B cell (primary cell): Measurements from ENCODE around the gene COQ9. TPM values are rescaled to one million over a fixed set of nuclear protein-coding genes. Genes with fewer than 3 reads are reported as not detected.

Source experiments
- ATAC-seq: fragments of 200-7000 bp; cut with Tn5 transposase; one replicate; pipeline ENCODE4 v1.10.0; 2021; ENCODE audit warnings: low read depth, mild to moderate bottlenecking, moderate number of reproducible peaks, moderate library complexity
- CTCF ChIA-PET: fragments of 350-600 bp; sonication (Branson Sonifier 250); formaldehyde crosslinking; loops from one replicate; lab custom pipeline; 2021; ENCODE audit warnings: antibody characterized with exemption, inconsistent platforms; lab: Charles Lee
- POLR2A ChIA-PET: fragments of 350-600 bp; sonication (Branson Sonifier 250); formaldehyde crosslinking; loops from one replicate; lab custom pipeline; 2021; ENCODE audit warnings: antibody characterized with exemption; lab: Charles Lee
- DNase-seq: peaks from one replicate; pipeline ENCODE4 v3.0.0; 2013
- H2AFZ ChIP-seq: 2 replicates; pipeline ENCODE4 v1.6.1; 2012; ENCODE audit warnings: mild to moderate bottlenecking, low read depth, low read length; ENCODE audit not compliant: insufficient read depth, poor library complexity, severe bottlenecking
- H3K27ac ChIP-seq, 2 donors: 1 replicate in 1 of 2; 2 replicates in 1 of 2; pipeline ENCODE4 v1.5.1; 2012 to 2013; ENCODE audit warnings: low read length in 2 of 2, mild to moderate bottlenecking in 2 of 2, moderate library complexity in 1 of 2
- H3K27me3 ChIP-seq, 4 experiments: fragments of 200-600 bp in 1 of 4; sonication (generic) in 1 of 4; replicated peaks in 1 of 4; 1 replicate in 2 of 4; 2 replicates in 2 of 4; pipeline versions ENCODE4 v1.6.1 to v1.7.0; 2013 to 2016; ENCODE audit warnings: low read length in 3 of 4, mild to moderate bottlenecking in 2 of 4, mixed read lengths in 1 of 4, moderate library complexity in 1 of 4; ENCODE audit not compliant: insufficient read depth in 4 of 4, control insufficient read depth in 3 of 4; ENCODE audit errors: control extremely low read depth in 1 of 4
- H3K36me3 ChIP-seq, 2 experiments: replicated peaks in 1 of 2; 1 replicate in 1 of 2; 2 replicates in 1 of 2; pipeline versions ENCODE4 v1.6.1 to v1.7.1; 2013; ENCODE audit warnings: low read length in 1 of 2; ENCODE audit not compliant: insufficient read depth in 2 of 2, control insufficient read depth in 1 of 2; ENCODE audit errors: control extremely low read depth in 1 of 2, extremely low read depth in 1 of 2
- H3K4me1 ChIP-seq, 2 donors: fragments of 200-600 bp in 1 of 2; sonication (generic) in 1 of 2; 1 replicate in 1 of 2; 2 replicates in 1 of 2; pipeline versions ENCODE4 v1.5.1 to v1.6.1; 2013 to 2017; ENCODE audit warnings: low read length in 2 of 2; ENCODE audit not compliant: control insufficient read depth in 2 of 2, insufficient read depth in 2 of 2
- H3K4me2 ChIP-seq: replicated peaks from 2 replicates; pipeline ENCODE3; 2012; ENCODE audit warnings: mild to moderate bottlenecking, low read depth, low read length; ENCODE audit not compliant: poor library complexity, severe bottlenecking
- H3K4me3 ChIP-seq, 5 experiments: fragments of 200-600 bp in 1 of 5; sonication (generic) in 1 of 5; 1 replicate in 3 of 5; 2 replicates in 2 of 5; pipeline versions ENCODE4 v1.5.1 to v1.7.0; 2011 to 2016; ENCODE audit warnings: low read length in 4 of 5, mild to moderate bottlenecking in 4 of 5, low read depth in 2 of 5, control low read depth in 1 of 5, moderate library complexity in 1 of 5; ENCODE audit not compliant: insufficient read depth in 1 of 5; ENCODE audit errors: control extremely low read depth in 1 of 5, extremely low read depth in 1 of 5
- H3K79me2 ChIP-seq: fragments of 200-600 bp; sonication (generic); one replicate; pipeline ENCODE4 v1.6.0; 2016; ENCODE audit warnings: low read length; ENCODE audit not compliant: control insufficient read depth, insufficient read depth
- H3K9ac ChIP-seq: fragments of 200-600 bp; sonication (generic); 2 replicates; pipeline ENCODE4 v1.6.1; 2017; ENCODE audit warnings: mild to moderate bottlenecking, low read length, moderate library complexity
- H3K9me3 ChIP-seq, 3 donors: one replicate each; pipeline versions ENCODE4 v1.6.1 to v1.7.1; 2013; ENCODE audit warnings: low read length in 2 of 3; ENCODE audit not compliant: control insufficient read depth in 2 of 3, insufficient read depth in 1 of 3; ENCODE audit errors: control extremely low read depth in 1 of 3
- H4K20me1 ChIP-seq: 2 replicates; pipeline ENCODE4 v1.6.0; 2012; ENCODE audit warnings: mild to moderate bottlenecking, low read length; ENCODE audit not compliant: insufficient read depth, control insufficient read depth, poor library complexity, severe bottlenecking
- H3K27ac Mint-ChIP-seq: one replicate; pipeline ENCODE4 v1.8.0; 2021; ENCODE audit warnings: mixed read lengths
- H3K27me3 Mint-ChIP-seq: one replicate; pipeline ENCODE4 v1.8.0; 2021; ENCODE audit warnings: mixed read lengths
- H3K4me1 Mint-ChIP-seq: one replicate; pipeline ENCODE4 v1.8.0; 2021; ENCODE audit warnings: mixed read lengths
- H3K4me3 Mint-ChIP-seq: one replicate; pipeline ENCODE4 v1.8.0; 2021; ENCODE audit warnings: mixed read lengths
- H3K9me3 Mint-ChIP-seq: one replicate; pipeline ENCODE4 v1.8.0; 2022; ENCODE audit warnings: mixed read lengths; ENCODE audit not compliant: insufficient read depth
- EZH2 ChIP-seq: IDR thresholded peaks from 2 replicates; pipeline ENCODE4 v1.6.1; 2012; ENCODE audit warnings: borderline replicate concordance, low read depth, mild to moderate bottlenecking, moderate library complexity, low read length; ENCODE audit not compliant: insufficient read depth, poor library complexity, severe bottlenecking
- WGBS: methylation state at CpG from one replicate; pipeline ENCODE4 v1.1.5; 2013; ENCODE audit warnings: missing lambda C conversion rate; ENCODE audit not compliant: insufficient coverage; 5-methylcytosine and 5-hydroxymethylcytosine counted together
- intact Hi-C: fragments of 100-400 bp; cut with micrococcal nuclease; formaldehyde crosslinking; loops from one replicate; pipeline ENCODE4 v1.10.0; 2022
- polyA plus RNA-seq: library from polyadenylated mRNA; depleted of rRNA; stranded (reverse); fragments of >200 nt; gene quantifications from 2 replicates; pipeline ENCODE4 v1.2.3, GENCODE V29; 2012
- total RNA-seq, 2 donors: library from RNA; stranded (reverse); fragments of 120-200 nt in 1 of 2; gene quantifications; 1 replicate in 1 of 2; 2 replicates in 1 of 2; pipeline versions ENCODE4 v1.2.3 to v1.2.4, GENCODE V29; 2013 to 2022
- TF ChIP-seq, protein P1 (sequence below): fragments of 200-600 bp; IDR thresholded peaks from one replicate; pipeline ENCODE4 v1.8.0; 2022; ENCODE audit warnings: antibody characterized with exemption, mild to moderate bottlenecking

The COQ9 gene
- total and polyA plus RNA-seq, 2 donors (not counting 1 experiment from before 2014, with no cell fraction given), result 41.5 to 53.0 TPM

DNA sequence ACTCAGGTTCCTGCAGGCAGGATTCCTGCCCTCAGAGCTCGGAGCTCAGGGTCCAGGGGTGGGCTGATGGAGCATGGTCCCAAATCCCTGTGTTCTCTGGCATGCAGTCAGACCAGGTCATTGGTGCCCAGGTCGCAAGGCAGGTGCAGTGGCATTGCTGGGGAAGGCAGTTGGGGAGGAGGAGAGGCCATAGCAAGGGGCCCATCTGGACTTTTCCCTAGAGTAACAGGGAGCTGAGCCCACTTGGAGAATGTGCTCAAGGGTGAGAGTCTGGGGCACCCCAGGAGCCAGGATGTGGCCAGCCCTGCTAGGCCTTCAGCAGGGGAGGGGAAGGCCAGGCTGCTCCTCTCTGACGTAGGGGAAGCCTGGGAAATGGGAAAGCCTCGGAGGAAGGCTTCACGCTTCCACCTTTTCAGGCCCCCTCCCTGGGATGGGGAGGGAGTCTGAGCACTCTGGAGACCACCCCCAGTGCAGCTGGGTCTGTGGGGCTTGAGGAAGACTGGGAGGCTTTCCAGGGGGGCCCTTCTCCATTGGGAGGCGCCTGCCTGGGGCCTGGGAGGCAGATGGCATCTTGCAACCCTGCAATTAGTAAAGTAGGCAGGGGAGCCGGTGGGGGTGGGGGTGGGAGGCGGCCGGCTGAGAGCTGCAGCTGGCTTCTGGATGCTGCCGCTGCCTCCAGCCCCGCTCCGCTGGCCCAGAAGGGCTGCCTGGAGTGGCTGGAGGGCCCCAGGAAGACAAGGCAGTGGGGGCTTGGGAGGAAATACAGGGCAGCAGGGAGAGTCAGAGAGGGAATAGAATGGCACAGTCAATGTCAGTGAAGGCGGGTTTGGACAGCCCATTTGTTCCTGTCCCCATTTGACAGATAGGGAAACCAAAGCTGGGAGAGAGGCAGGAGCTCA, 60.1 kb downstream of the COQ9 start:
- Histone ChIP-seq H3K27me3 (no peaks in the 10 kb centered on the region), H3K4me2 (no peak overlapping the region), H4K20me1 (no peaks in the 10 kb centered on the region), H3K36me3 (no peaks in the 10 kb centered on the region), H3K4me1 (no peaks in the 10 kb centered on the region), H3K9me3 (no peaks in the 10 kb centered on the region), H3K27ac (no peak overlapping the region), H3K4me3 (no peak overlapping the region), H3K9ac (no peak overlapping the region), H2AFZ (no peak overlapping the region), H3K79me2 (no peaks in the 10 kb centered on the region)
- Mint-ChIP-seq H3K27ac (no peak overlapping the region), H3K4me1 (no peaks in the 10 kb centered on the region), H3K27me3 (peaks cover 15% of the 10 kb centered on the region), H3K4me3 (no peak overlapping the region), H3K9me3 (no peaks in the 10 kb centered on the region)
- DNase-seq, result no peak
- no peak for ATAC-seq
- intact Hi-C loops, result no loop called here
- WGBS, result 82% methylated on average over 12 of the region's 13 CpGs
- ChIA-PET POLR2A (no interaction called here), CTCF (interaction anchor here (2.5 kb wide), 1 partner anchor 13 kb away, joined by 5 read pairs; no protein-coding TSS in a partner anchor)
- TF ChIP-seq, protein P1, sequence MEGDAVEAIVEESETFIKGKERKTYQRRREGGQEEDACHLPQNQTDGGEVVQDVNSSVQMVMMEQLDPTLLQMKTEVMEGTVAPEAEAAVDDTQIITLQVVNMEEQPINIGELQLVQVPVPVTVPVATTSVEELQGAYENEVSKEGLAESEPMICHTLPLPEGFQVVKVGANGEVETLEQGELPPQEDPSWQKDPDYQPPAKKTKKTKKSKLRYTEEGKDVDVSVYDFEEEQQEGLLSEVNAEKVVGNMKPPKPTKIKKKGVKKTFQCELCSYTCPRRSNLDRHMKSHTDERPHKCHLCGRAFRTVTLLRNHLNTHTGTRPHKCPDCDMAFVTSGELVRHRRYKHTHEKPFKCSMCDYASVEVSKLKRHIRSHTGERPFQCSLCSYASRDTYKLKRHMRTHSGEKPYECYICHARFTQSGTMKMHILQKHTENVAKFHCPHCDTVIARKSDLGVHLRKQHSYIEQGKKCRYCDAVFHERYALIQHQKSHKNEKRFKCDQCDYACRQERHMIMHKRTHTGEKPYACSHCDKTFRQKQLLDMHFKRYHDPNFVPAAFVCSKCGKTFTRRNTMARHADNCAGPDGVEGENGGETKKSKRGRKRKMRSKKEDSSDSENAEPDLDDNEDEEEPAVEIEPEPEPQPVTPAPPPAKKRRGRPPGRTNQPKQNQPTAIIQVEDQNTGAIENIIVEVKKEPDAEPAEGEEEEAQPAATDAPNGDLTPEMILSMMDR, result no peak
- TF ChIP-seq EZH2, result no peak

DNA sequence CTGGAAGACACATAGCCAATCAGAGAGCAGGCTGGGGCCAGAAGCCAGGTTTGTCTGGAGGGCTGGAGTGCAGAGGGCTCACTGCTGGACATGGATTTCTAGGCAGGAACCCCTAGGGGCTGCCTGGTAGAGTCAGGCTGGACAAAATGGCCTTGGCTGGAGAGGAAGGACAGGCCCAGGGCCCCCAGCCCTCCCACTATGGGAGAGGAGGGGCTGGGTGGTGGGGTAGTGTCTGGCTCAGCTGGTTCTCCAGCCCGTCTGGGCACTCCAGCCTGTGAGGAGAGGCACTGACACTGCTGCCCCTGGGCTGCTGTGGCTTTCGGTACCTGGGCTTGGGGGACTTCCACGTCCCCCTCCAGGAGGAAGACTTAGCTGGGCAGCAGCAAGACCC, 60.8 kb downstream of the COQ9 start:
- H3K27ac ChIP-seq, result no peak overlapping the region
- H3K79me2 ChIP-seq, result no peaks in the 10 kb centered on the region
- H3K36me3 ChIP-seq, result no peaks in the 10 kb centered on the region
- no peaks in the 10 kb centered on the region for H3K4me1 ChIP-seq
- ChIA-PET POLR2A (no interaction called here), CTCF (interaction anchor here (2.5 kb wide), 1 partner anchor 12 kb away, joined by 5 read pairs; no protein-coding TSS in a partner anchor)
- intact Hi-C loops, result no loop called here
- H3K27me3 Mint-ChIP-seq, result peaks cover 13% of the 10 kb centered on the region
- H3K9me3 ChIP-seq, result no peaks in the 10 kb centered on the region
- H3K9me3 Mint-ChIP-seq, result no peaks in the 10 kb centered on the region
- H3K4me1 Mint-ChIP-seq, result no peaks in the 10 kb centered on the region
- no peak overlapping the region for H3K27ac Mint-ChIP-seq
- ATAC-seq (no peak), DNase-seq (no peak)
- no peak overlapping the region for H3K9ac ChIP-seq
- no peak overlapping the region for H3K4me3 Mint-ChIP-seq
- 90% methylated on average over 2 of the region's 3 CpGs for WGBS
- H3K4me2 ChIP-seq, result no peak overlapping the region
- TF ChIP-seq EZH2, result no peak
- TF ChIP-seq, protein P1, result no peak
- no peak overlapping the region for H3K4me3 ChIP-seq
- H3K27me3 ChIP-seq, result no peaks in the 10 kb centered on the region
- no peak overlapping the region for H2AFZ ChIP-seq
- no peaks in the 10 kb centered on the region for H4K20me1 ChIP-seq
